ENCODE results near the gene TFAP2E. TPM values are rescaled to one million over a fixed set of nuclear protein-coding genes. Genes with fewer than 3 reads are reported as not detected.

Gene TFAP2E
- total RNA-seq, 1 donor from 2014 or later = 0.48 TPM

- DNase-seq (ENCODE audit: low spot score) = no peak
Measured at GRCh38 chr1:35555601-35556477, 17.3 kb upstream of the TFAP2E start.

GRCh38 chr1:35556484-35557117, 16.5 kb upstream of the TFAP2E start:
- intact Hi-C loops (cut with DNase I) = loop anchor here (5.0 kb wide), 1 partner anchor 364 kb away; the partner anchor contains the start of gene SFPQ
- DNase-seq (ENCODE audit: low spot score) = no peak

More at GRCh38 chr1:35555601-35556477, 17.3 kb upstream of the TFAP2E start:
- intact Hi-C loops (cut with DNase I) = loop anchor here (5.0 kb wide), 1 partner anchor 364 kb away; the partner anchor contains the start of gene SFPQ

- DNase-seq (ENCODE audit: low spot score) = peak; percentile 96
- intact Hi-C loops (cut with DNase I) = loop anchor here (5.0 kb wide), 1 partner anchor 365 kb away; the partner anchor contains the start of gene SFPQ
Measured at GRCh38 chr1:35557118-35557610, 15.9 kb upstream of the TFAP2E start, which contains the start of gene KIAA0319L. KIAA0319L (minus strand) TSS chr1:35557403; CDS start chr1:35554491, 2,912 bp downstream.

GRCh38 chr1:35557611-35558373, 15.3 kb upstream of the TFAP2E start, which contains the start of gene NCDN:
NCDN (plus strand) TSS chr1:35557799; CDS start chr1:35558191, 392 bp downstream.
- intact Hi-C loops (cut with DNase I) = loop anchor here (2.0 to 5.0 kb wide), 2 partner anchors 19 to 365 kb away; partner anchors contain the start of gene SFPQ
- DNase-seq (ENCODE audit: low spot score) = peak; percentile 97

- no peak for DNase-seq (ENCODE audit: low spot score)
- intact Hi-C loops (cut with DNase I) = loop anchor here (2.0 to 5.0 kb wide), 2 partner anchors 20 to 366 kb away; partner anchors contain the start of gene SFPQ
Measured at GRCh38 chr1:35558374-35559316, 14.5 kb upstream of the TFAP2E start.

GRCh38 chr1:35559317-35559944, 13.7 kb upstream of the TFAP2E start:
- DNase-seq (ENCODE audit: low spot score) = no peak
- intact Hi-C loops (cut with DNase I) = loop anchor here (2.0 to 5.0 kb wide), 2 partner anchors 21 to 367 kb away; partner anchors contain the start of gene SFPQ

GRCh38 chr1:35560256-35561225, 12.6 kb upstream of the TFAP2E start:
- intact Hi-C loops (cut with DNase I) = no loop called here
- DNase-seq (ENCODE audit: low spot score) = peak; percentile 81

GRCh38 chr1:35561297-35561971, 11.7 kb upstream of the TFAP2E start:
- no peak for DNase-seq (ENCODE audit: low spot score)
- intact Hi-C loops (cut with DNase I) = no loop called here

- DNase-seq (ENCODE audit: low spot score) = no peak
- intact Hi-C loops (cut with DNase I) = no loop called here
Measured at GRCh38 chr1:35561972-35562680, 11.0 kb upstream of the TFAP2E start.

- intact Hi-C loops (cut with DNase I) = no loop called here
- DNase-seq (ENCODE audit: low spot score) = no peak
Measured at GRCh38 chr1:35563166-35563565, 9.9 kb upstream of the TFAP2E start.

- intact Hi-C loops (cut with DNase I) = loop anchor here (2.0 kb wide), 1 partner anchor 113 kb away; no protein-coding TSS in a partner anchor
- DNase-seq (ENCODE audit: low spot score) = peak; percentile 85
Measured at GRCh38 chr1:35564037-35564883, 8.9 kb upstream of the TFAP2E start.

GRCh38 chr1:35564884-35565741, 8.0 kb upstream of the TFAP2E start:
- peak; percentile 56 for DNase-seq (ENCODE audit: low spot score)
- intact Hi-C loops (cut with DNase I) = loop anchor here (2.0 kb wide), 1 partner anchor 114 kb away; no protein-coding TSS in a partner anchor

GRCh38 chr1:35565742-35566133, 7.4 kb upstream of the TFAP2E start:
- DNase-seq (ENCODE audit: low spot score) = no peak
- intact Hi-C loops (cut with DNase I) = loop anchor here (2.0 kb wide), 1 partner anchor 115 kb away; no protein-coding TSS in a partner anchor

All from cardiac septum (tissue), 1 donor.